Measurements from ENCODE around the gene TRPT1.

The TRPT1 gene

DNA sequence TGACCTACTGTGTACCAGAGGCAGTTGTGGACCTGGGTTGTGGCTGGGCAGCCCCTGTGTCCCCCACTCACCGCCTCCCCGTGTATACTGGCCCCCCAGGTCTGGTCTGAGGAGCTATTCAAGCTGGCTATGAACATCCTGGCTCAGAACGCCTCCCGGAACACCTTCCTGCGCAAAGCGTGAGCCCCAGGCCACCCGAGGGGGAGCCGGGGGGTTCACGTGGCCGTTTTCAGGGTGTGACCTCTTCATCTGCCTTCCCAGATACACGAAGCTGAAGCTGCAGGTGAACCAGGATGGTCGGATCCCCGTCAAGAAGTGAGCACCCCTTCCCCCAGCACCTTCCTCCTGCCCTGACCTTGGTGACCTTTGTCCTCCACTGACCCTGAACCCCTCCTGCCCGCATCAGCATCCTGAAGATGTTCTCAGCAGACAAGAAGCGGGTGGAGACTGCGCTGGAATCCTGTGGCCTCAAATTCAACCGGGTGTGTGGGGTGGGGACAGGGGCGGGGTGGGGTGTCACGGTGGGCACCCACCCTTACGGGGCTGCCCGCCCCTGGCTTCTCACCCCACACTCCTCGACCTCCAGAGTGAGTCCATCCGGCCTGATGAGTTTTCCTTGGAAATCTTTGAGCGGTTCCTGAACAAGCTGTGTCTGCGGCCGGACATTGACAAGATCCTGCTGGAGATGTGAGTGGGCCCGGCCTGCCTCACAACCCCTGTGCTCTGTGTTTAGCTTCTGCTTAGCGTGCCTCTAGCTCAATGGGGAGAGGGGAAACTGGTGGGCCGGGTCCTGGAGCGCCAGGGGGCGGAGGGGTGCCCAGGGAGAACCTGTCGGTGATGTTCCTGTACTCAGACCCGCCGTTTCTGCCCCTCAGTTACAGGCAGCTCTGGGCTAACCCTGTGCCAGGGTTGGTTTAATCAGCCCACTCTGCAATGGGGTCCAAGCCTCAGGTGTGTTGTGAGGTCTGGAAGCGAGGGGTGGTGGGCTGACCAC lies 29.4 kb upstream of the TRPT1 start:
- no peak for TF ChIP-seq SUZ12 (IDR thresholded peaks at IDR 0.05; ENCODE audit: extremely low read depth, insufficient read depth, insufficient read length)
- no peak for TF ChIP-seq ZNF274 (IDR thresholded peaks at IDR 0.05; ENCODE audit: low read depth, low read length)
- TF ChIP-seq YY1 (IDR thresholded peaks at IDR 0.05; ENCODE audit: insufficient read depth, insufficient read length) = no peak
- H3K4me3 ChIP-seq (ENCODE audit: insufficient read length, low read depth) = no peak overlapping the region
- no peak for DNase-seq (ENCODE audit: low read depth, low spot score)
- H3K9ac ChIP-seq (ENCODE audit: insufficient read length, low read depth) = no peak overlapping the region
- peaks cover 66% of the 10 kb centered on the region for H3K36me3 ChIP-seq (ENCODE audit: insufficient read depth, insufficient read length, low read length)
- H3K27me3 ChIP-seq (ENCODE audit: insufficient read depth, insufficient read length) = no peaks in the 10 kb centered on the region
- no peaks in the 10 kb centered on the region for H3K9me3 ChIP-seq (ENCODE audit: insufficient read depth, low read length)
- H3K4me1 ChIP-seq (ENCODE audit: insufficient read depth, insufficient read length) = peaks cover 18% of the 10 kb centered on the region

DNA sequence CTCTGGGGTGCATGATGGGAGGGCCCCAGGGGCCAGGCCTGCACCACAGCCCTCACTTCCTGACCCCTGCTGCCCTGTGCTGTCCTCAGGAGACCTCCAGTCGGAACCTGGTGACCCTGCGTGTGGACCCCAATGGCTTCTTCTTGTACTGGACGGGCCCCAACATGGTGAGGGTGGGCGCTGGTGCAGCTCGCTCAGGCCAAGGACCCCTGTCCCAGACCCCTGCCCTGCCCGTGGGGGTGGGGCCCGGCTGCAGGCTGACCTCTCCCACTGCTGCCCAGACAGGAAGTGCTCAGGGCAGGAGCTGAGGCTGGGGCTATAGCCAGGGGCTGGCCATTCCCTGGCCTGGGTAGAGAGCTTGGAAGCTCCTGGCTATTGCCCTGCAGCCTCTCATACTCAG lies 28.3 kb upstream of the TRPT1 start:
- Histone ChIP-seq H3K36me3 (ENCODE audit: insufficient read depth, insufficient read length, low read length) (peaks cover 55% of the 10 kb centered on the region), H3K4me1 (ENCODE audit: insufficient read depth, insufficient read length) (peaks cover 25% of the 10 kb centered on the region), H3K9me3 (ENCODE audit: insufficient read depth, low read length) (no peaks in the 10 kb centered on the region), H3K27me3 (ENCODE audit: insufficient read depth, insufficient read length) (no peaks in the 10 kb centered on the region), H3K4me3 (ENCODE audit: insufficient read length, low read depth) (no peak overlapping the region), H3K9ac (ENCODE audit: insufficient read length, low read depth) (peak overlapping the region; percentile 16)
- DNase-seq (ENCODE audit: low read depth, low spot score) = no peak
- TF ChIP-seq ZNF274 (IDR thresholded peaks at IDR 0.05; ENCODE audit: low read depth, low read length) = no peak
- no peak for TF ChIP-seq SUZ12 (IDR thresholded peaks at IDR 0.05; ENCODE audit: extremely low read depth, insufficient read depth, insufficient read length)
- no peak for TF ChIP-seq YY1 (IDR thresholded peaks at IDR 0.05; ENCODE audit: insufficient read depth, insufficient read length)

GRCh38 chr11:64253481-64253880 lies 27.5 kb upstream of the TRPT1 start:
- H3K27me3 ChIP-seq (ENCODE audit: insufficient read depth, insufficient read length) = no peaks in the 10 kb centered on the region
- H3K36me3 ChIP-seq (ENCODE audit: insufficient read depth, insufficient read length, low read length) = peaks cover 47% of the 10 kb centered on the region
- DNase-seq (ENCODE audit: low read depth, low spot score) = no peak
- H3K4me1 ChIP-seq (ENCODE audit: insufficient read depth, insufficient read length) = peaks cover 33% of the 10 kb centered on the region
- H3K9ac ChIP-seq (ENCODE audit: insufficient read length, low read depth) = no peak overlapping the region
- no peaks in the 10 kb centered on the region for H3K9me3 ChIP-seq (ENCODE audit: insufficient read depth, low read length)
- H3K4me3 ChIP-seq (ENCODE audit: insufficient read length, low read depth) = no peak overlapping the region
- no peak for TF ChIP-seq SUZ12 (IDR thresholded peaks at IDR 0.05; ENCODE audit: extremely low read depth, insufficient read depth, insufficient read length)
- no peak for TF ChIP-seq YY1 (IDR thresholded peaks at IDR 0.05; ENCODE audit: insufficient read depth, insufficient read length)
- TF ChIP-seq ZNF274 (IDR thresholded peaks at IDR 0.05; ENCODE audit: low read depth, low read length) = no peak

- Histone ChIP-seq H3K4me1 (ENCODE audit: insufficient read depth, insufficient read length) (peaks cover 37% of the 10 kb centered on the region), H3K9me3 (ENCODE audit: insufficient read depth, low read length) (no peaks in the 10 kb centered on the region), H3K4me3 (ENCODE audit: insufficient read length, low read depth) (peak overlapping the region; percentile 22), H3K27me3 (ENCODE audit: insufficient read depth, insufficient read length) (no peaks in the 10 kb centered on the region), H3K36me3 (ENCODE audit: insufficient read depth, insufficient read length, low read length) (peaks cover 43% of the 10 kb centered on the region), H3K9ac (ENCODE audit: insufficient read length, low read depth) (peak overlapping the region; percentile 44)
- TF ChIP-seq ZNF274 (IDR thresholded peaks at IDR 0.05; ENCODE audit: low read depth, low read length) (no peak), YY1 (IDR thresholded peaks at IDR 0.05; ENCODE audit: insufficient read depth, insufficient read length) (no peak), SUZ12 (IDR thresholded peaks at IDR 0.05; ENCODE audit: extremely low read depth, insufficient read depth, insufficient read length) (no peak)
- DNase-seq (ENCODE audit: low read depth, low spot score) = no peak
These were observed 27.1 kb upstream of the TRPT1 start for GRCh38 chr11:64253043-64253442.

DNA sequence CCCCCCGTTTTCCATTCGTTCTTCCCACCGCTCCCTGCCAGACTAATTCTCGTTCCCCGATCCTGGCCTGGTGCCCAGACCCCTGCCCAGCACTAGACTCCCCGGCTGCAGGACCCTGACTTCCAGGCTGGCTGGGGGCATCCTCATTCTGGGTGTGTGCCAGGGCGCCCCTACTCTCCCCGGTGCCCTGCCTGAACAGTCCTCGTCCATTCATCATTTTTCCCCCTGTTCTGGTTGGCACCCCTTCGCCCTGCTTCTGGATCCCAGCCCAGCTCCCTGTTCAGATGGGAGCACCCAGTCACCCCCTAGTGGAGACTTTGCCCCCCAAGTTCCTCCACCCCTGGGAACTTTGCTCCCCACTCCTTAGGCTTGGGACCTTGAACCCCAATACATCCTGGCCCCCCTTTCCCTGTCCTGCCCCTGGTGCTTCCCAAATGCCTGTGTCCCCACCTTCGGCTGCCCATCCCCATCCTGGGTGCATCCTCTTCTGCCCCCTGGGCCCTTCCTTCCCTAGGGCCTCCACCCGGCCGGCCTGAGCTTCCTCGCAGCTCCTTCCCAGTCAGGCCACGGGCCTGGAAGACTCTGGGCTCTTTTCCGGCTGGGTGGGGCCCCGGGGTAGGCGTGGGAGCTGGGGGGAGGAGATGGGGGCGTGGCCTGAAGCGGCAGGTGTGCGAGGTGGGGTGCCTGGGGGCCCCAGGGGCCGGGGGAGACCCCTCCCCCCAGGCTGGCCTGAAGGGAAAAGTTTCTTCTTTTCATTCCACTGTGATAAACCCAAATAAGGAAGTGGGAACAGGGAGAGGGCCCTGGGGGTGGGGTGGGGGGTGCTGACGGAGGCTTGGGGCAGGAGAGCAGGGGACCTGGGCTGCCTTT lies 26.3 kb upstream of the TRPT1 start:
- Histone ChIP-seq H3K36me3 (ENCODE audit: insufficient read depth, insufficient read length, low read length) (peaks cover 38% of the 10 kb centered on the region), H3K4me3 (ENCODE audit: insufficient read length, low read depth) (peak overlapping the region; percentile 81), H3K4me1 (ENCODE audit: insufficient read depth, insufficient read length) (peaks cover 40% of the 10 kb centered on the region), H3K9me3 (ENCODE audit: insufficient read depth, low read length) (no peaks in the 10 kb centered on the region), H3K9ac (ENCODE audit: insufficient read length, low read depth) (peak overlapping the region; percentile 92), H3K27me3 (ENCODE audit: insufficient read depth, insufficient read length) (no peaks in the 10 kb centered on the region)
- no peak for TF ChIP-seq ZNF274 (IDR thresholded peaks at IDR 0.05; ENCODE audit: low read depth, low read length)
- no peak for TF ChIP-seq YY1 (IDR thresholded peaks at IDR 0.05; ENCODE audit: insufficient read depth, insufficient read length)
- no peak for TF ChIP-seq SUZ12 (IDR thresholded peaks at IDR 0.05; ENCODE audit: extremely low read depth, insufficient read depth, insufficient read length)
- no peak for DNase-seq (ENCODE audit: low read depth, low spot score)

DNA sequence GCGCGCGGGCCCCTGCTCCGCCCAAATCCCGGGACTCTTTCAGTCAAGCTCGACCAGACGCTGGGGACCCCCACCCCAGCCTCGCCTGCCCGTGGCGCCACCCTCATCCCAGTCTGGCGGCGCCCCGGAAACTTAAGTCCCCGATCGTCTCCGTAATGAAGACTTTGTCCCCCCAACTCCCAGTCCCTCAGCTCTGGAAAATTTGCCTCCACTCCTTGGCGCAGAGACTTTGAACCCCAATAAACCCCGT lies 25.7 kb upstream of the TRPT1 start:
- DNase-seq (ENCODE audit: low read depth, low spot score) = no peak
- no peaks in the 10 kb centered on the region for H3K9me3 ChIP-seq (ENCODE audit: insufficient read depth, low read length)
- TF ChIP-seq ZNF274 (IDR thresholded peaks at IDR 0.05; ENCODE audit: low read depth, low read length) = no peak
- no peak for TF ChIP-seq SUZ12 (IDR thresholded peaks at IDR 0.05; ENCODE audit: extremely low read depth, insufficient read depth, insufficient read length)
- TF ChIP-seq YY1 (IDR thresholded peaks at IDR 0.05; ENCODE audit: insufficient read depth, insufficient read length) = no peak
- H3K27me3 ChIP-seq (ENCODE audit: insufficient read depth, insufficient read length) = no peaks in the 10 kb centered on the region
- H3K4me3 ChIP-seq (ENCODE audit: insufficient read length, low read depth) = peak overlapping the region; percentile 81
- peaks cover 37% of the 10 kb centered on the region for H3K36me3 ChIP-seq (ENCODE audit: insufficient read depth, insufficient read length, low read length)
- peaks cover 40% of the 10 kb centered on the region for H3K4me1 ChIP-seq (ENCODE audit: insufficient read depth, insufficient read length)
- peak overlapping the region; percentile 92 for H3K9ac ChIP-seq (ENCODE audit: insufficient read length, low read depth)

Measured in NT2/D1 (cell line).